K562 (cell line): ENCODE results near the gene MYO1D. TPM values are rescaled to one million over a fixed set of nuclear protein-coding genes. Genes with fewer than 3 reads are reported as not detected.

Experiments
- ATAC-seq: fragments of 200-7000 bp; cut with Tn5 transposase; 3 replicates; pipeline ENCODE4 v1.9.1; 2020; ENCODE audit warnings: moderate library complexity
- BruUV-seq: library from RNA; stranded (reverse); fragments of 400-500 nt; replicated peaks from 2 replicates; lab custom pipeline; 2021; lab: Mats Ljungman, UMichigan
- CTCF ChIA-PET: fragments of 300-600 bp; formaldehyde crosslinking; extraction: SDS; loops from one replicate; lab custom pipeline; 2021; ENCODE audit warnings: low intra/inter-chr PET ratio; lab: Yijun Ruan, JAX
- POLR2A ChIA-PET: fragments of 300-600, 350-650 bp; sonication (Branson Sonifier 250); formaldehyde crosslinking; extraction: SDS; loops from one replicate; lab custom pipeline; 2021; ENCODE audit warnings: antibody characterized with exemption, inconsistent platforms; lab: Yijun Ruan, JAX
- DNase-seq, 4 experiments: peaks; one replicate each; pipeline versions ENCODE4 v3.0.0 to v3.0.0-alpha.2; 2011 to 2018; ENCODE audit warnings: low spot score in 3 of 4, mixed read lengths in 3 of 4; ENCODE audit errors: extremely low read depth in 1 of 4
- FAIRE-seq: peaks from 2 replicates; lab custom pipeline; 2011; peaks lifted over from hg19 to GRCh38; lab: Jason Lieb, UNC
- H2AFZ ChIP-seq: 2 replicates; pipeline ENCODE4 v1.6.0; 2011; ENCODE audit warnings: low read depth, low read length, control low read depth, inconsistent platforms
- H3K27ac ChIP-seq: fragments of 200-600 bp; 3 replicates; pipeline ENCODE4 v1.8.0; 2011; ENCODE audit warnings: low read depth, mild to moderate bottlenecking, control low read depth, inconsistent platforms, low read length, moderate library complexity, mixed read lengths; ENCODE audit errors: extremely low read depth
- H3K27me3 ChIP-seq, 2 experiments: fragments of 300-600 bp in 1 of 2; 2 replicates in 1 of 2; 3 replicates in 1 of 2; pipeline versions ENCODE4 v1.6.0 to v1.8.0; 2011; ENCODE audit warnings: inconsistent platforms in 2 of 2, low read length in 2 of 2, mild to moderate bottlenecking in 1 of 2, mixed read lengths in 1 of 2, moderate library complexity in 1 of 2; ENCODE audit not compliant: control insufficient read depth in 2 of 2, insufficient read depth in 2 of 2
- H3K36me3 ChIP-seq: fragments of 300-600 bp; 3 replicates; pipeline ENCODE4 v1.8.0; 2011; ENCODE audit warnings: mild to moderate bottlenecking, low read length, inconsistent platforms; ENCODE audit not compliant: control insufficient read depth, insufficient read depth
- H3K4me1 ChIP-seq, 2 experiments: fragments of 200-600 bp in 1 of 2; replicated peaks in 1 of 2; 2 replicates in 1 of 2; 3 replicates in 1 of 2; pipeline versions ENCODE4 v1.5.1 to v1.8.0; 2011; ENCODE audit warnings: inconsistent platforms in 2 of 2, low read length in 2 of 2, mild to moderate bottlenecking in 1 of 2, mixed read lengths in 1 of 2, moderate library complexity in 1 of 2; ENCODE audit not compliant: control insufficient read depth in 2 of 2, insufficient read depth in 2 of 2
- H3K4me2 ChIP-seq: 2 replicates; pipeline ENCODE4 v1.6.1; 2011; ENCODE audit warnings: low read length, control low read depth, inconsistent platforms, mixed read lengths; ENCODE audit not compliant: insufficient read depth
- H3K4me3 ChIP-seq: fragments of 200-600 bp; sonication (generic), shearing (Covaris generic); 2 replicates; pipeline ENCODE4 v1.5.1; 2016; ENCODE audit warnings: control low read depth, inconsistent platforms
- H3K79me2 ChIP-seq: fragments of 200-600 bp; 3 replicates; pipeline ENCODE4 v1.8.0; 2011; ENCODE audit warnings: low read length, inconsistent platforms; ENCODE audit not compliant: control insufficient read depth, insufficient read depth
- H3K9ac ChIP-seq, 2 experiments: 2 replicates each; pipeline versions ENCODE4 v1.6.0 to v1.6.1; 2011; ENCODE audit warnings: low read depth in 2 of 2, low read length in 2 of 2, control low read depth in 1 of 2, inconsistent platforms in 1 of 2, mild to moderate bottlenecking in 1 of 2, mixed read lengths in 1 of 2; ENCODE audit not compliant: insufficient read depth in 1 of 2
- H3K9me1 ChIP-seq: one replicate; pipeline ENCODE4 v1.6.0; 2011; ENCODE audit warnings: inconsistent platforms, mild to moderate bottlenecking, low read length, moderate library complexity; ENCODE audit not compliant: control insufficient read depth, insufficient read depth
- H3K9me3 ChIP-seq: replicated peaks from 2 replicates; pipeline ENCODE4 v1.5.1; 2011; ENCODE audit warnings: low read depth, low read length, inconsistent platforms; ENCODE audit not compliant: control insufficient read depth, insufficient read depth
- H4K20me1 ChIP-seq: replicated peaks from 2 replicates; pipeline ENCODE4 v1.6.1; 2011; ENCODE audit warnings: low read length, inconsistent platforms, mixed read lengths; ENCODE audit not compliant: control insufficient read depth, insufficient read depth
- C11orf30 ChIP-seq: fragments of 450-650 bp; IDR thresholded peaks from 2 replicates; pipeline ENCODE4 v1.6.1; 2016; ENCODE audit warnings: low read depth, mild to moderate bottlenecking
- HLTF ChIP-seq: fragments of 450-650 bp; IDR thresholded peaks from 2 replicates; pipeline ENCODE4 v1.6.1; 2016
- MAFG ChIP-seq: fragments of 450-650 bp; conservative IDR thresholded peaks from 2 replicates; pipeline ENCODE4 v1.6.1; 2016; ENCODE audit warnings: missing genetic modification characterization, missing compliant biosample characterization
- MYC ChIP-seq, 2 experiments: fragments of 250-450 bp in 1 of 2; sonication (Bioruptor Pico) in 1 of 2; IDR thresholded peaks; 2 replicates each; pipeline versions ENCODE4 v1.5.1 to v1.6.1; 2012 to 2021; ENCODE audit warnings: low read depth in 2 of 2, borderline replicate concordance in 1 of 2, improper control_type of control experiment in 1 of 2, low read length in 1 of 2, mild to moderate bottlenecking in 1 of 2, moderate library complexity in 1 of 2
- THRA ChIP-seq: fragments of 450-650 bp; IDR thresholded peaks from 2 replicates; pipeline ENCODE4 v1.6.1; 2017; ENCODE audit warnings: mild to moderate bottlenecking, moderate library complexity
- ZNF277 ChIP-seq: fragments of 250-450 bp; sonication (Bioruptor Pico); IDR thresholded peaks from 2 replicates; pipeline ENCODE4 v1.8.0; 2022; ENCODE audit warnings: inconsistent platforms, mild to moderate bottlenecking, moderate library complexity, borderline replicate concordance
- ZNF316 ChIP-seq: fragments of 450-650 bp; IDR thresholded peaks from 2 replicates; pipeline ENCODE4 v1.6.1; 2016
- ZNF561 ChIP-seq: fragments of 450-650 bp; formaldehyde crosslinking; conservative IDR thresholded peaks from 2 replicates; pipeline ENCODE4 v1.4.0; 2020; ENCODE audit warnings: mild to moderate bottlenecking, moderate library complexity
- WGBS: fragments of 100-300 bp; shearing (Covaris generic); methylation state at CpG from one replicate; pipeline ENCODE4 v1.1.6; 2016; ENCODE audit warnings: low coverage, mixed read lengths; ENCODE audit not compliant: insufficient coverage; ENCODE audit errors: missing lambda C conversion rate; 5-methylcytosine and 5-hydroxymethylcytosine counted together
- in situ Hi-C: fragments of 300-500 bp; cut with MboI; formaldehyde crosslinking; loops from 4 replicates; pipeline ENCODE4 v1.15.0; 2018; ENCODE audit warnings: inconsistent platforms, mixed read lengths
- intact Hi-C: fragments of 100-400 bp; cut with micrococcal nuclease; formaldehyde crosslinking; loops from 2 replicates; pipeline ENCODE4 v1.14.2; 2022
- polyA plus RNA-seq, 8 experiments: library from polyadenylated mRNA; depleted of rRNA in 4 of 8; stranded (reverse) in 5 of 8; unstranded in 3 of 8; fragments of >200 nt; fragmentation: Nextera tagmentation in 2 of 8; fragmentation: Illumina TruSeq in 1 of 8; extraction: Ambion mirVana in 2 of 8; extraction: Trizol in 1 of 8; gene quantifications; 2 replicates each; pipeline versions ENCODE4 v1.2.1 to v1.2.3, GENCODE V29; 2011 to 2014; ENCODE audit warnings: inconsistent platforms in 1 of 8, missing spikeins in 1 of 8
- total RNA-seq, 7 experiments: library from RNA; depleted of rRNA in 6 of 7; stranded (reverse); fragments of >200 nt in 6 of 7; fragmentation: Illumina TruSeq in 2 of 7; extraction: Trizol in 2 of 7; gene quantifications; 2 replicates each; pipeline versions ENCODE4 v1.2.1 to v1.2.3, GENCODE V29; 2011 to 2021; ENCODE audit warnings: low replicate concordance in 1 of 7

MYO1D gene
- total and polyA plus RNA-seq, 9 of the 15 experiments (the other 6 are each of a cell fraction or from before 2014, with no cell fraction given): 2.1 to 71.2 (median 45.4) TPM

- no peak for TF ChIP-seq ZNF277 (CRISPR knock-in tag)
These were observed 401.7 kb downstream of the MYO1D start (continued) for GRCh38 chr17:32475258-32475657.

- Histone ChIP-seq H3K9ac (no peak overlapping the region), H4K20me1 (no peaks in the 10 kb centered on the region)
- no peak for TF ChIP-seq HLTF
- 0 out of 2 replicates have a peak, but pooled peaks have one; percentile 36 for TF ChIP-seq MAFG
- peak; percentile 72 for TF ChIP-seq ZNF316
- no peak for TF ChIP-seq THRA
- TF ChIP-seq MYC (IDR thresholded peaks at IDR 0.05; ENCODE audit: low read depth, low read length): no peak
- no peak for TF ChIP-seq MYC (CRISPR knock-in tag; IDR thresholded peaks at IDR 0.05; ENCODE audit: borderline replicate concordance, low read depth)
- TF ChIP-seq C11orf30: peak; percentile 27; the same call in 1 of the 2 replicates
- TF ChIP-seq ZNF561 (CRISPR knock-in tag): no peak
- TF ChIP-seq, all 486 proteins: peak for 3
- H3K4me1 ChIP-seq: no peaks in the 10 kb centered on the region
- H3K4me2 ChIP-seq: no peak overlapping the region
- ChIA-PET POLR2A (interaction anchor here (0.6 to 1.6 kb wide), 6 partner anchors 10 to 411 kb away, joined by 3 to 8 read pairs (median 4); partner anchors contain the start of gene PSMD11), CTCF (no interaction called here)
- no peaks in the 10 kb centered on the region for H3K9me1 ChIP-seq
- FAIRE-seq (no peak), DNase-seq (no peak), ATAC-seq (no peak)
- H3K9me3 ChIP-seq: no peaks in the 10 kb centered on the region
- WGBS: 87% methylated on average over 4 of the region's 4 CpGs
- intact Hi-C loops: no loop called here
- BruUV-seq: TSS peak; percentile 5
- no peak overlapping the region for H2AFZ ChIP-seq
- H3K36me3 ChIP-seq: peaks cover 96% of the 10 kb centered on the region
- no peak overlapping the region for H3K27ac ChIP-seq
- H3K27me3 ChIP-seq: no peaks in the 10 kb centered on the region
- peaks cover 26% of the 10 kb centered on the region; the same call in 2 of the 3 replicates for H3K79me2 ChIP-seq
- in situ Hi-C loops: no loop called here
- H3K4me3 ChIP-seq: no peak overlapping the region
These were observed 405.3 kb downstream of the MYO1D start for GRCh38 chr17:32471652-32472051.
